ENCODE measurements around the gene ARL3.
A peak's percentile ranks its signal among the peaks of the same experiment; 100 is the strongest.
"Not testable (repeated sequence)": the region's sequence is repeated elsewhere in the genome, so short reads cannot be mapped to it uniquely, and the experiment has no call there.

ARL3 gene

GRCh38 chr10:102713814-102714620 is at the start of gene ARL3:
TSS of gene ARL3 (minus strand) at chr10:102714397. CDS start at chr10:102714275, 122 bp downstream.
- peak; percentile 92 for DNase-seq (ENCODE audit: low spot score)

- DNase-seq (ENCODE audit: low spot score): no peak
Observed at GRCh38 chr10:102763037-102763607, 48.9 kb upstream of the ARL3 start.

GRCh38 chr10:102762401-102763015 is 48.3 kb upstream of the ARL3 start:
- DNase-seq (ENCODE audit: low spot score): no peak

- no peak for DNase-seq (ENCODE audit: low spot score)
Observed at GRCh38 chr10:102761981-102762380, 47.8 kb upstream of the ARL3 start.

- no peak for DNase-seq (ENCODE audit: low spot score)
Observed at GRCh38 chr10:102759497-102760210, 45.5 kb upstream of the ARL3 start.

- DNase-seq (ENCODE audit: low spot score): not testable (repeated sequence)
Observed at GRCh38 chr10:102758933-102759262, 44.7 kb upstream of the ARL3 start.

GRCh38 chr10:102758240-102758932 is 44.2 kb upstream of the ARL3 start:
- no peak for DNase-seq (ENCODE audit: low spot score)

- no peak for DNase-seq (ENCODE audit: low spot score)
Observed at GRCh38 chr10:102757323-102757722, 43.1 kb upstream of the ARL3 start.

- DNase-seq (ENCODE audit: low spot score): no peak
Observed at GRCh38 chr10:102753718-102754117, 39.5 kb upstream of the ARL3 start.

- DNase-seq (ENCODE audit: low spot score): no peak
Observed at GRCh38 chr10:102752934-102753664, 38.9 kb upstream of the ARL3 start.

- DNase-seq (ENCODE audit: low spot score): no peak
Observed at GRCh38 chr10:102752266-102752930, 38.2 kb upstream of the ARL3 start.

- no peak for DNase-seq (ENCODE audit: low spot score)
Observed at GRCh38 chr10:102745157-102745556, 31.0 kb upstream of the ARL3 start.

GRCh38 chr10:102744374-102745051 is 30.3 kb upstream of the ARL3 start:
- no peak for DNase-seq (ENCODE audit: low spot score)

GRCh38 chr10:102743588-102744373 is 29.6 kb upstream of the ARL3 start, which contains the start of gene WBP1L:
TSS of gene WBP1L (plus strand) at chr10:102743948. CDS start at chr10:102744054, 106 bp downstream.
- DNase-seq (ENCODE audit: low spot score): peak; percentile 96

GRCh38 chr10:102743078-102743587 is 28.9 kb upstream of the ARL3 start:
- DNase-seq (ENCODE audit: low spot score): no peak

- not testable (repeated sequence) for DNase-seq (ENCODE audit: low spot score)
Observed at GRCh38 chr10:102742313-102742712, 28.1 kb upstream of the ARL3 start.

- no peak for DNase-seq (ENCODE audit: low spot score)
Observed at GRCh38 chr10:102741726-102742237, 27.6 kb upstream of the ARL3 start.

- no peak for DNase-seq (ENCODE audit: low spot score)
Observed at GRCh38 chr10:102740229-102740628, 26.0 kb upstream of the ARL3 start.

- DNase-seq (ENCODE audit: low spot score): no peak
Observed at GRCh38 chr10:102738692-102739121, 24.5 kb upstream of the ARL3 start.
